ENCODE results near the gene HS3ST5. TPM values are rescaled to one million over a fixed set of nuclear protein-coding genes. Genes with fewer than 3 reads are reported as not detected.
A peak's percentile ranks its signal among the peaks of the same experiment; 100 is the strongest.

The HS3ST5 gene
- total RNA-seq, 4 donors from 2014 or later, result 0.42 to 2.8 TPM; not detected in 2

- Histone ChIP-seq H3K4me3 (no peak overlapping the region), H3K27me3 (no peaks in the 10 kb centered on the region), H3K4me1 (no peaks in the 10 kb centered on the region), H3K27ac (no peak overlapping the region), H3K9me3 (no peaks in the 10 kb centered on the region), H3K36me3 (no peaks in the 10 kb centered on the region)
- no peak for DNase-seq (ENCODE audit: low spot score in 2 of 2)
- 86 to 88% methylated on average over 3 of the region's 3 CpGs for WGBS, 2 donors
- TF ChIP-seq CTCF (IDR thresholded peaks at IDR 0.05) (no peak), EP300 (IDR thresholded peaks at IDR 0.05) (no peak), POLR2A (IDR thresholded peaks at IDR 0.05) (no peak)
These were observed 267.0 kb downstream of the HS3ST5 start for GRCh38 chr6:114075777-114076176.

GRCh38 chr6:114075300-114075699 lies 267.5 kb downstream of the HS3ST5 start:
- Histone ChIP-seq H3K4me1 (no peaks in the 10 kb centered on the region), H3K9me3 (no peaks in the 10 kb centered on the region), H3K27ac (no peak overlapping the region), H3K27me3 (no peaks in the 10 kb centered on the region), H3K4me3 (no peak overlapping the region), H3K36me3 (no peaks in the 10 kb centered on the region)
- DNase-seq (ENCODE audit: low spot score in 2 of 2), result no peak
- TF ChIP-seq EP300 (IDR thresholded peaks at IDR 0.05), result no peak
- no peak for TF ChIP-seq POLR2A (IDR thresholded peaks at IDR 0.05)
- no peak for TF ChIP-seq CTCF (IDR thresholded peaks at IDR 0.05)
- 80 to 81% methylated on average over 4 of the region's 4 CpGs for WGBS, 2 donors

GRCh38 chr6:114068771-114069170 lies 274.1 kb downstream of the HS3ST5 start:
- TF ChIP-seq CTCF (IDR thresholded peaks at IDR 0.05), result no peak
- TF ChIP-seq EP300 (IDR thresholded peaks at IDR 0.05), result no peak
- no peak for TF ChIP-seq POLR2A (IDR thresholded peaks at IDR 0.05)
- no peaks in the 10 kb centered on the region for H3K4me1 ChIP-seq
- H3K9me3 ChIP-seq, result no peaks in the 10 kb centered on the region
- no peak overlapping the region for H3K4me3 ChIP-seq
- no peaks in the 10 kb centered on the region for H3K27me3 ChIP-seq
- H3K27ac ChIP-seq, result peak overlapping the region in 1 of 4 donors; percentile 59
- 24 to 38% methylated on average over 3 of the region's 3 CpGs for WGBS, 2 donors
- DNase-seq (ENCODE audit: low spot score in 2 of 2), result no peak
- no peaks in the 10 kb centered on the region for H3K36me3 ChIP-seq

- no peaks in the 10 kb centered on the region for H3K27me3 ChIP-seq
- H3K36me3 ChIP-seq, result no peaks in the 10 kb centered on the region
- peak overlapping the region in 1 of 4 donors; percentile 59 for H3K27ac ChIP-seq
- DNase-seq (ENCODE audit: low spot score in 2 of 2), result no peak
- no peaks in the 10 kb centered on the region for H3K4me1 ChIP-seq
- H3K4me3 ChIP-seq, result peak overlapping the region in 1 of 4 donors; percentile 18
- whole genome bisulfite sequencing, 2 donors, result 61 to 65% methylated on average over 2 of the region's 2 CpGs
- TF ChIP-seq CTCF (IDR thresholded peaks at IDR 0.05), result no peak
- no peak for TF ChIP-seq EP300 (IDR thresholded peaks at IDR 0.05)
- TF ChIP-seq POLR2A (IDR thresholded peaks at IDR 0.05), result no peak
- no peaks in the 10 kb centered on the region for H3K9me3 ChIP-seq
These were observed 274.7 kb downstream of the HS3ST5 start for GRCh38 chr6:114068116-114068515.

GRCh38 chr6:114064862-114065261 lies 278.0 kb downstream of the HS3ST5 start:
- Histone ChIP-seq H3K36me3 (no peaks in the 10 kb centered on the region), H3K4me1 (no peaks in the 10 kb centered on the region), H3K27me3 (no peaks in the 10 kb centered on the region), H3K9me3 (no peaks in the 10 kb centered on the region), H3K27ac (no peak overlapping the region), H3K4me3 (no peak overlapping the region)
- WGBS, 2 donors, result 93% methylated on average over 2 of the region's 2 CpGs
- no peak for DNase-seq (ENCODE audit: low spot score in 2 of 2)
- TF ChIP-seq POLR2A (IDR thresholded peaks at IDR 0.05), result no peak
- no peak for TF ChIP-seq EP300 (IDR thresholded peaks at IDR 0.05)
- no peak for TF ChIP-seq CTCF (IDR thresholded peaks at IDR 0.05)
